HEK293 (cell line): ENCODE data around the gene PRKAG3.
A peak's percentile ranks its signal among the peaks of the same experiment; 100 is the strongest.

Experiments used
- CTCF ChIA-PET: fragments of 350-600 bp; formaldehyde crosslinking; extraction: SDS; loops from one replicate; lab custom pipeline; 2021; ENCODE audit warnings: antibody characterized with exemption; lab: Yijun Ruan, JAX
- POLR2A ChIA-PET: fragments of 300-600 bp; formaldehyde crosslinking; extraction: SDS; loops from one replicate; lab custom pipeline; 2020; ENCODE audit warnings: antibody characterized with exemption, inconsistent platforms; lab: Yijun Ruan, JAX
- H3K27ac ChIP-seq: fragments of 200-500 bp; sonication (Bioruptor generic); 2 replicates; pipeline ENCODE4 v1.5.1; 2014; ENCODE audit warnings: low read depth, low read length, control low read depth, inconsistent platforms; ENCODE audit errors: extremely low read depth
- H3K36me3 ChIP-seq, 2 experiments: fragments of 200-500 bp in 1 of 2; sonication (Bioruptor generic) in 1 of 2; 1 replicate in 1 of 2; 2 replicates in 1 of 2; pipeline ENCODE4 v1.5.1; 2014 to 2017; ENCODE audit warnings: inconsistent platforms in 2 of 2, low read length in 2 of 2; ENCODE audit not compliant: control insufficient read depth in 2 of 2, insufficient read depth in 1 of 2
- H3K4me1 ChIP-seq: fragments of 200-500 bp; sonication (Bioruptor generic); 2 replicates; pipeline ENCODE4 v1.5.1; 2014; ENCODE audit warnings: mild to moderate bottlenecking, low read length, inconsistent platforms; ENCODE audit not compliant: control insufficient read depth, insufficient read depth
- H3K4me3 ChIP-seq: 2 replicates; pipeline ENCODE4 v1.5.1; 2011; ENCODE audit warnings: low read depth, mild to moderate bottlenecking, control low read depth, low read length, moderate library complexity
- H3K9me3 ChIP-seq: fragments of 200-500 bp; sonication (Bioruptor generic); 2 replicates; pipeline ENCODE4 v1.5.1; 2014; ENCODE audit warnings: low read depth, low read length, inconsistent platforms; ENCODE audit not compliant: control insufficient read depth, insufficient read depth
- GLIS1 ChIP-seq: fragments of 450-650 bp; formaldehyde crosslinking; IDR thresholded peaks from 2 replicates; pipeline ENCODE4 v1.5.1; 2016; ENCODE audit warnings: missing biosample characterization, missing genetic modification characterization
- HOXA7 ChIP-seq: sonication (generic); formaldehyde crosslinking; IDR thresholded peaks from 2 replicates; pipeline ENCODE4 v1.8.1; 2022; ENCODE audit warnings: missing genetic modification reagents, borderline replicate concordance
- KLF10 ChIP-seq: fragments of 450-650 bp; IDR thresholded peaks from 2 replicates; pipeline ENCODE4 v1.5.1; 2018; ENCODE audit warnings: missing biosample characterization, mild to moderate bottlenecking, missing genetic modification characterization
- OSR2 ChIP-seq: fragments of 450-650 bp; formaldehyde crosslinking; IDR thresholded peaks from 2 replicates; pipeline ENCODE4 v1.5.1; 2016; ENCODE audit warnings: missing biosample characterization, missing genetic modification characterization
- PRDM10 ChIP-seq: fragments of 450-650 bp; formaldehyde crosslinking; IDR thresholded peaks from 2 replicates; pipeline ENCODE4 v1.5.1; 2016; ENCODE audit warnings: missing biosample characterization, missing genetic modification characterization
- SCRT1 ChIP-seq: fragments of 450-650 bp; formaldehyde crosslinking; IDR thresholded peaks from 2 replicates; pipeline ENCODE4 v1.5.1; 2016; ENCODE audit warnings: missing biosample characterization, missing genetic modification characterization, borderline replicate concordance
- SCRT2 ChIP-seq: fragments of 450-650 bp; formaldehyde crosslinking; IDR thresholded peaks from 2 replicates; pipeline ENCODE4 v1.5.1; 2016; ENCODE audit warnings: missing biosample characterization, missing genetic modification characterization
- SP3 ChIP-seq: fragments of 450-650 bp; formaldehyde crosslinking; IDR thresholded peaks from 2 replicates; pipeline ENCODE4 v1.5.1; 2016; ENCODE audit warnings: missing biosample characterization, missing genetic modification characterization
- ZBTB11 ChIP-seq: fragments of 450-650 bp; formaldehyde crosslinking; conservative IDR thresholded peaks from 2 replicates; pipeline ENCODE4 v1.5.1; 2016; ENCODE audit warnings: low read depth, missing biosample characterization, missing genetic modification characterization
- ZBTB17 ChIP-seq: fragments of 450-650 bp; formaldehyde crosslinking; IDR thresholded peaks from 2 replicates; pipeline ENCODE4 v1.5.1; 2016; ENCODE audit warnings: missing biosample characterization, missing genetic modification characterization
- ZFHX2 ChIP-seq: fragments of 450-650 bp; formaldehyde crosslinking; conservative IDR thresholded peaks from 2 replicates; pipeline ENCODE4 v1.5.1; 2016; ENCODE audit warnings: missing biosample characterization, missing genetic modification characterization
- ZFP69B ChIP-seq: fragments of 450-650 bp; formaldehyde crosslinking; IDR thresholded peaks from 2 replicates; pipeline ENCODE4 v1.5.1; 2016; ENCODE audit warnings: missing biosample characterization, missing genetic modification characterization
- ZNF133 ChIP-seq: fragments of 450-650 bp; formaldehyde crosslinking; IDR thresholded peaks from 2 replicates; pipeline ENCODE4 v1.5.1; 2016; ENCODE audit warnings: missing biosample characterization, missing genetic modification characterization
- ZNF148 ChIP-seq: fragments of 450-650 bp; formaldehyde crosslinking; IDR thresholded peaks from 2 replicates; pipeline ENCODE4 v1.5.0; 2017; ENCODE audit warnings: missing biosample characterization, missing genetic modification characterization, borderline replicate concordance
- ZNF18 ChIP-seq: fragments of 450-650 bp; formaldehyde crosslinking; IDR thresholded peaks from 2 replicates; pipeline ENCODE4 v1.5.1; 2016; ENCODE audit warnings: missing biosample characterization, missing genetic modification characterization
- ZNF184 ChIP-seq: fragments of 450-650 bp; IDR thresholded peaks from 2 replicates; pipeline ENCODE4 v1.5.1; 2018; ENCODE audit warnings: missing biosample characterization, mild to moderate bottlenecking, missing genetic modification characterization
- ZNF2 ChIP-seq: fragments of 450-650 bp; formaldehyde crosslinking; IDR thresholded peaks from 2 replicates; pipeline ENCODE4 v1.5.1; 2016; ENCODE audit warnings: missing biosample characterization, missing genetic modification characterization
- ZNF23 ChIP-seq: fragments of 450-650 bp; formaldehyde crosslinking; IDR thresholded peaks from 2 replicates; pipeline ENCODE4 v1.5.1; 2016; ENCODE audit warnings: missing biosample characterization, missing genetic modification characterization, borderline replicate concordance
- ZNF239 ChIP-seq: fragments of 450-650 bp; formaldehyde crosslinking; IDR thresholded peaks from 2 replicates; pipeline ENCODE4 v1.5.1; 2016; ENCODE audit warnings: missing biosample characterization, missing genetic modification characterization
- ZNF416 ChIP-seq: fragments of 450-650 bp; formaldehyde crosslinking; IDR thresholded peaks from 2 replicates; pipeline ENCODE4 v1.5.1; 2016; ENCODE audit warnings: missing biosample characterization, missing genetic modification characterization
- ZNF558 ChIP-seq: fragments of 450-650 bp; formaldehyde crosslinking; IDR thresholded peaks from 2 replicates; pipeline ENCODE4 v1.5.1; 2016; ENCODE audit warnings: missing biosample characterization, missing genetic modification characterization
- ZNF600 ChIP-seq: fragments of 450-650 bp; formaldehyde crosslinking; IDR thresholded peaks from 2 replicates; pipeline ENCODE4 v1.5.1; 2016; ENCODE audit warnings: missing biosample characterization, missing genetic modification characterization
- ZNF621 ChIP-seq: fragments of 450-650 bp; formaldehyde crosslinking; IDR thresholded peaks from 2 replicates; pipeline ENCODE4 v1.5.1; 2017; ENCODE audit warnings: missing biosample characterization, missing genetic modification characterization
- ZSCAN18 ChIP-seq: fragments of 450-650 bp; formaldehyde crosslinking; IDR thresholded peaks from 2 replicates; pipeline ENCODE4 v1.5.1; 2016; ENCODE audit warnings: missing biosample characterization, missing genetic modification characterization
- ZSCAN23 ChIP-seq: fragments of 450-650 bp; formaldehyde crosslinking; IDR thresholded peaks from 2 replicates; pipeline ENCODE4 v1.5.1; 2016; ENCODE audit warnings: missing biosample characterization, missing genetic modification characterization

The PRKAG3 gene

GRCh38 chr2:218880102-218880858 is 48.7 kb upstream of the PRKAG3 start, which contains the start of gene WNT10A (continued):
- TF ChIP-seq PRDM10 (tag by site-specific recombination), result 0 out of 2 replicates have a peak, but pooled peaks have one; percentile 15
- peak; percentile 61 for TF ChIP-seq SP3 (tag by site-specific recombination)
- TF ChIP-seq ZNF600 (tag by site-specific recombination), result peak; percentile 73; the same call in 1 of the 2 replicates
- peak; percentile 78 for TF ChIP-seq ZFHX2 (tag by site-specific recombination)
- TF ChIP-seq ZFP69B (tag by site-specific recombination), result peak; percentile 92
- TF ChIP-seq ZNF558 (tag by site-specific recombination), result no peak
- TF ChIP-seq ZNF621 (tag by site-specific recombination), result no peak
- TF ChIP-seq ZNF133 (tag by site-specific recombination), result no peak
- TF ChIP-seq ZNF18 (tag by site-specific recombination), result no peak

- Histone ChIP-seq H3K9me3 (no peaks in the 10 kb centered on the region), H3K4me3 (no peak overlapping the region), H3K27ac (no peak overlapping the region), H3K4me1 (peaks cover 3% of the 10 kb centered on the region), H3K36me3 (no peaks in the 10 kb centered on the region)
- CTCF ChIA-PET, result interaction anchor here (0.6 to 17.7 kb wide), 5 partner anchors 8 to 755 kb away, joined by 3 to 552 read pairs (median 3); no protein-coding TSS in a partner anchor
- POLR2A ChIA-PET, result no interaction called here
- TF ChIP-seq ZSCAN23 (tag by site-specific recombination), result no peak
- TF ChIP-seq SCRT1 (tag by site-specific recombination), result no peak
- TF ChIP-seq ZNF184 (tag by site-specific recombination), result no peak
- TF ChIP-seq HOXA7 (CRISPR knock-in tag), result no peak
- no peak for TF ChIP-seq ZNF416 (tag by site-specific recombination)
- TF ChIP-seq ZNF23 (tag by site-specific recombination), result no peak
- TF ChIP-seq KLF10 (tag by site-specific recombination), result no peak
- TF ChIP-seq ZNF148 (tag by site-specific recombination), result no peak
- TF ChIP-seq ZNF239 (tag by site-specific recombination), result no peak
- no peak for TF ChIP-seq ZSCAN18 (tag by site-specific recombination)
- no peak for TF ChIP-seq ZBTB17 (tag by site-specific recombination)
- no peak for TF ChIP-seq OSR2
- no peak for TF ChIP-seq SCRT2
- TF ChIP-seq GLIS1 (tag by site-specific recombination), result no peak
- no peak for TF ChIP-seq ZBTB11 (tag by site-specific recombination)
- TF ChIP-seq ZNF2, result no peak
Observed at GRCh38 chr2:218879776-218880101, 48.1 kb upstream of the PRKAG3 start.
